BLaER1 (cell line): ENCODE data around the gene ATRNL1.

ENCODE experiments used
- H3K27ac ChIP-seq: shearing (Covaris generic); formaldehyde crosslinking; 2 replicates; pipeline ENCODE4 v1.8.1; 2022
- H3K27me3 ChIP-seq: shearing (Covaris generic); formaldehyde crosslinking; 2 replicates; pipeline ENCODE4 v1.8.1; 2022
- H3K36me3 ChIP-seq: shearing (Covaris generic); formaldehyde crosslinking; 2 replicates; pipeline ENCODE4 v1.8.1; 2022
- H3K4me1 ChIP-seq: shearing (Covaris generic); formaldehyde crosslinking; 2 replicates; pipeline ENCODE4 v1.8.1; 2022
- H3K4me2 ChIP-seq: shearing (Covaris generic); formaldehyde crosslinking; 2 replicates; pipeline ENCODE4 v1.8.1; 2022
- H3K4me3 ChIP-seq: shearing (Covaris generic); formaldehyde crosslinking; 2 replicates; pipeline ENCODE4 v1.8.1; 2022
- H3K9ac ChIP-seq: shearing (Covaris generic); formaldehyde crosslinking; 2 replicates; pipeline ENCODE4 v1.8.1; 2022
- H3K9me3 ChIP-seq: shearing (Covaris generic); formaldehyde crosslinking; 2 replicates; pipeline ENCODE4 v1.8.1; 2022
- H4K20me1 ChIP-seq: shearing (Covaris generic); formaldehyde crosslinking; 2 replicates; pipeline ENCODE4 v1.8.1; 2022
- Cebpa-rat ChIP-seq: shearing (Covaris generic); IDR thresholded peaks from 2 replicates; pipeline ENCODE4 v1.8.1; 2022

Gene ATRNL1

DNA sequence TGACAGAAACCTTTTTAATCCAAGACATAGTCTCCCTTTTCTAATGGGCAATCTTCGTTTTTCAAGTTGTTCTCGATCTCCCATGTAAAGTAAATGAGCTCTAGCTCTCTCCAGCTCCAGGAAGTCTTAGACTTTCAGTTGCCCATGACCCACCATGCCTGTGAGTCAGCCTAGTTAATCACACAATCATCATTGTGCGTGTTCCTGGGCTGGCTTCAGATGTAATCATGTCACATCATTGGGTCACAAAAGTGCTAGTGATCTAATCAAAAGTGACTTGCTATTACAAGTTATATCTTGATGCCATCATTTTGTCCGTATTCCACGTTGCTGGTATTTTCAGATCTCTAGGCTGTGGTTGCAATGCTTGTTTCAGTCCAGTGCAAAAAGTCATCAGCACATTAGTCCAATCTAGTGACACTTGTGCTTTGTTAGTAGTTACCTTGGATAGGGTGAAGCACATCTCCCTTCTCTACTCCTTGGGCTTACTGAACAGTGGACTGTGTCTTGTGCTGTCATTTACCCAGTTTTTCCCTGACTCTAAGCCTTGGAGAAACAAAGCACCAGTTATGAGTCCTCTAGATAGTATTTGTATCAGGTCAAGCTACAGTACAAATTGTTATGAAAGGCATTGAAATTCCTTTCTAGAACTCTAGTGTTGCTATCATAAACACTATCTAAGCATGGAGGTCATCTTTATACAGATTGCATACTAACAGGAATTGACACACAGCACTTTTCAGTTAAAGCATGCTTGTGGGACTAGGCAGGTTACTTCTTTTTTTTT lies 863.3 kb downstream of the ATRNL1 start:
- no peak for TF ChIP-seq Cebpa-rat
- no peak overlapping the region for H3K9ac ChIP-seq
- no peaks in the 10 kb centered on the region for H3K9me3 ChIP-seq
- H3K4me2 ChIP-seq = no peak overlapping the region
- no peaks in the 10 kb centered on the region for H4K20me1 ChIP-seq
- H3K4me3 ChIP-seq = no peak overlapping the region
- H3K27ac ChIP-seq = no peak overlapping the region
- peaks cover 7% of the 10 kb centered on the region; the same call in 1 of the 2 replicates for H3K4me1 ChIP-seq
- H3K27me3 ChIP-seq = no peaks in the 10 kb centered on the region
- H3K36me3 ChIP-seq = no peaks in the 10 kb centered on the region

DNA sequence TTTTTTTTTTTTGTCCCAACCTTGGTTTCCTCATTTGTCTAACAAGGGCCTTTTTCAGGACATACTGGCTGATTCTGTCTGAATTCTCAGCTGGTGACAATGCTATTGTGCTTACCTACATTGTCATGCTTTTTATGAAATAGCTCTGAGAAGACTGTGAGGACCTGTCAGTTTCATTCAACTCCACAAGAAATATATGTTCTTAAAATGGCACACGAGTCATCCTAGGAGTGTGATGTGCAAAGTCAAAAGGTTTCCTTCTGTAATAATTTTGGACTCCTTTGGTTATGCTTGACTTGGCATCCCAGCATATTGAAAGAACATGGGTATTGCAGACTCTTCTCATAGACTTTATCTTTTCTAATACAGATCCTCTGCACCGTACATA lies 863.8 kb downstream of the ATRNL1 start:
- no peaks in the 10 kb centered on the region for H3K9me3 ChIP-seq
- no peak for TF ChIP-seq Cebpa-rat
- H3K4me1 ChIP-seq = peaks cover 7% of the 10 kb centered on the region; the same call in 1 of the 2 replicates
- no peaks in the 10 kb centered on the region for H4K20me1 ChIP-seq
- no peak overlapping the region for H3K4me2 ChIP-seq
- H3K27ac ChIP-seq = no peak overlapping the region
- H3K27me3 ChIP-seq = no peaks in the 10 kb centered on the region
- H3K36me3 ChIP-seq = no peaks in the 10 kb centered on the region
- H3K4me3 ChIP-seq = no peak overlapping the region
- no peak overlapping the region for H3K9ac ChIP-seq

DNA sequence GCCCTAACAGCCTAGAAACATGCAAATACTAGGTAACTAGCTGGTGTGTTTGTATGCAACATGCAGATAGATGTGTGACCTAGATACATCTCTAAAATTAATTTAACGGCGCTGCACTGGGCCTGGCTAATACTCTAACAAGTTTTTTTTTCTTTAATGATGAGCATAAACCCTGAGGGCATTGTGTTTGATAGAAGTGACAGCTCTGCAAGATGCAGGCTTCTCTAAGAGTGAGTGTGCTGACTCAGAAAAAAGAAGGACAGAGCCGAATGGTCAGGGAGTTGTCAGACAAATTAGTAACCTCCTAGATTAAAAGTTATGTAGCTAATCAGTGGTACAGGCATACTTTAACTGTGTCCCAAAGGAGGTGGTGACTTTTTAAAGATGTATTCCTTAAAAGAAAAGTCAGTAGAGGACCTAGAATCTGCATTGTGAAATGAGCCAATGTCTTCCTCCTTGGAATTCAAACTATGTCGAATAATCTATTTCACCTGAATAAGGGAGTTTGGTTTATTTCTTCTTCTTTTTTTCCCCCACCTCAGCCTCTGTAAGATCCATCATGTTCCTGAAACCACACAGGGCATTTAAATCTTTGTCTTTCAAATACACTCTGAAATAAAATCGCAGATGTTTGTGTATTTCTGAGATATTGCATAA lies 864.7 kb downstream of the ATRNL1 start:
- Histone ChIP-seq H3K4me1 (peaks cover 7% of the 10 kb centered on the region; the same call in 1 of the 2 replicates), H3K9ac (no peak overlapping the region), H3K36me3 (no peaks in the 10 kb centered on the region), H3K4me3 (no peak overlapping the region), H3K27me3 (no peaks in the 10 kb centered on the region), H3K27ac (no peak overlapping the region), H3K4me2 (no peak overlapping the region), H4K20me1 (no peaks in the 10 kb centered on the region), H3K9me3 (no peaks in the 10 kb centered on the region)
- TF ChIP-seq Cebpa-rat = no peak

DNA sequence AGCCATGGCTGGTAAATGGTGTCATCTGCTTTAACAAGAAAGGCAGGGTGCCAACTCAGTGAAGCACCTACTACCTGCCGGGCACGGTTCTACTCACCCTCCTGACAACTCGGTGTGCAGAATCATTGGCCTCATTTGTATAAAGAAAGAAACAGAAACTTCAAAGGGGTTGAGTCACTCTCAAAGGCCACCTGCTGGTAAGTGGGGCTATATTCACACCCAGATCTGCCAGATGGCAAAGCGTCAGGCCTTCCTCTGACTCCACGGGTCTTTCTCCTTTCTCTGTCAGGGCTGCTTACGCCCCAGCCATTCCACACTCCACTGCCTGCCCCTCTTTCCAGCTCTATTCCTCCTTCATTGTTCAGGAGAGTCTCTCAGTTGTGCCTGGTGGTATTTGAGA lies 870.7 kb downstream of the ATRNL1 start:
- Histone ChIP-seq H3K4me3 (no peak overlapping the region), H3K9me3 (peaks cover 4% of the 10 kb centered on the region; the same call in 1 of the 2 replicates), H4K20me1 (no peaks in the 10 kb centered on the region), H3K36me3 (no peaks in the 10 kb centered on the region), H3K4me2 (no peak overlapping the region), H3K27me3 (no peaks in the 10 kb centered on the region), H3K9ac (no peak overlapping the region), H3K4me1 (peaks cover 6% of the 10 kb centered on the region; the same call in 1 of the 2 replicates), H3K27ac (no peak overlapping the region)
- TF ChIP-seq Cebpa-rat = no peak

DNA sequence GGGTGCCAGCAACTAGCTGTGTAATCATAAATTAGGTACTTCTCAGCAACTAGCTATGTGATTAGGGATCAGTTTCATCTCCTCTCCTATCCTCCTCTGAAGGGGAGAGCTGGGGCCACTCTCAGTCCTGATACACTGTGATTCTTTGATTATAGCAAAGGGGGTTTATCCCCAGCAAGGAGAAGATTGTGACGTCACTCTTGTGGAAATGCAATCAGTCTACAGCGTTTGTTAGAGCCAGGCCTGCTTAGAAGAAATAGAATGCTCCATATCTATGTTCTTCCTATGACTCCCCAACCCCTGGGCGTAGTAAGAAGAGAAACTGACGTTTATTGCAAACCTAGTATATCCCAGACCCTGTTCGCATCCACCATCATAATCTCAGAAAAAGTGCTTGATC lies 871.7 kb downstream of the ATRNL1 start:
- Histone ChIP-seq H3K4me2 (no peak overlapping the region), H3K36me3 (no peaks in the 10 kb centered on the region), H4K20me1 (no peaks in the 10 kb centered on the region), H3K4me3 (no peak overlapping the region), H3K27ac (no peak overlapping the region), H3K9ac (no peak overlapping the region), H3K9me3 (peaks cover 4% of the 10 kb centered on the region; the same call in 1 of the 2 replicates), H3K27me3 (no peaks in the 10 kb centered on the region), H3K4me1 (peaks cover 6% of the 10 kb centered on the region; the same call in 1 of the 2 replicates)
- no peak for TF ChIP-seq Cebpa-rat

DNA sequence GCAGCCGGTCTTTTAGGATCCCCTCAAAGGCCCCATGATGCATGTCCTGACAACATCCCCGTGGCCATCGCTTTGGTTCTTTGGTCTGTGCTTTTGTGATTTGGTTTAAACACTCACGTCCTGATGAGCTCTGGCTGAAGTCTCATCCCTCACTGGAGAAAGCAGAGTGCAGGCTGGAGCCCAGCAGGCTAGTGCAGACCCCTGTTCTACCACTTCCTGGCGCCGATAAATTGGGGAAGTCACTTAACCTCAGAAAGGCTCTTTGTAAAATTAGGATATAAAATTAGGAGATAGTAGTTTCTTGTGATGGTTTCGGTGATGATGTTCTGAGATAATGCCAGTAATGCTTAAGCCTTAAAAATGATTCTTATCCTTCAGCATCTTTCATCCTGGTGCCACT lies 872.2 kb downstream of the ATRNL1 start:
- Histone ChIP-seq H3K9ac (no peak overlapping the region), H3K27me3 (no peaks in the 10 kb centered on the region), H3K4me2 (no peak overlapping the region; the same call in 1 of the 2 replicates), H3K36me3 (no peaks in the 10 kb centered on the region), H3K4me3 (no peak overlapping the region), H3K27ac (no peak overlapping the region), H4K20me1 (no peaks in the 10 kb centered on the region), H3K4me1 (peaks cover 6% of the 10 kb centered on the region; the same call in 1 of the 2 replicates), H3K9me3 (peaks cover 4% of the 10 kb centered on the region; the same call in 1 of the 2 replicates)
- TF ChIP-seq Cebpa-rat = no peak

DNA sequence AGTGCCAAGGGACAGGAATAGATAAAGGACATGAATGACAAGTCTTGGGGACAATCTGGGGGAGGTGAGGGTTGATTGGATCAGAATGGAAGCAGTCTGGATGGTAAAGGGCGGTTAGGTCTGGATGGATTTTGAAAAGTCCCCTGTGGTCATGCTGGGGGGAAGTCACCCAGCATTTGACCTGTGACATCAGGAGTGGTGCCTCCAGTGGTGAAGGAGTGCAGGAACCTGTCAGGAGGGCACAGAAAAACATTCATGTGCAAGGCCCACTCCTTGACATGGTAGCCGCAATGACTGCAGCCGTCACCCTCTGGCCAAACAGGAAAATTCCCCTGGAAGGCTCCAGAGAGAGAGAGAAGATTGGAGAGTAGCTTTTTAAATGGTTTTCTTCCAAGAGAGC lies 875.1 kb downstream of the ATRNL1 start:
- Histone ChIP-seq H4K20me1 (no peaks in the 10 kb centered on the region), H3K9me3 (peaks cover 4% of the 10 kb centered on the region; the same call in 1 of the 2 replicates), H3K4me3 (no peak overlapping the region), H3K4me2 (no peak overlapping the region), H3K27ac (no peak overlapping the region), H3K9ac (no peak overlapping the region), H3K4me1 (peaks cover 6% of the 10 kb centered on the region; the same call in 1 of the 2 replicates), H3K36me3 (no peaks in the 10 kb centered on the region), H3K27me3 (no peaks in the 10 kb centered on the region)
- TF ChIP-seq Cebpa-rat = no peak

DNA sequence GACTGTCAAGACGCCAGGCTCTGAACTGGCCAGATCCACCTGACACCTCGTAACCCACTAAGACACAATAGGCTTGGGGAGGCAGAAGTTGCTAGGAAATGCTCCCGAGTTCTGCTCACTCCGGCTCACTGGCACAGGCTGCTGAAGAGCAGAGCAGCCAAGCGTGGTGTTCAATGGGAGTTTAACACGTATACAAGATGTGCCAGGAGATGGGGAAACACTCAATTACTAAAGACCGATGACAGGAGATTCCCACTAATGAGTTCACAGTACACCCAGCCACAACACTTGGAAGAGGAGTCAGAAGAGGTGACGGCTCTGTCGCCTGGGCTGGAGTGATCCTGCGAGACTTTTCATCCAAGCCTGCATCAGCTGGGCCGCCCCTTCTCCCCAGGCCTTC lies 876.4 kb downstream of the ATRNL1 start:
- no peak overlapping the region for H3K4me2 ChIP-seq
- peaks cover 4% of the 10 kb centered on the region; the same call in 1 of the 2 replicates for H3K9me3 ChIP-seq
- TF ChIP-seq Cebpa-rat = no peak
- no peaks in the 10 kb centered on the region for H3K27me3 ChIP-seq
- H3K27ac ChIP-seq = no peak overlapping the region
- H3K4me3 ChIP-seq = no peak overlapping the region
- H3K36me3 ChIP-seq = no peaks in the 10 kb centered on the region
- H3K4me1 ChIP-seq = peaks cover 6% of the 10 kb centered on the region; the same call in 1 of the 2 replicates
- no peak overlapping the region for H3K9ac ChIP-seq
- H4K20me1 ChIP-seq = no peaks in the 10 kb centered on the region

DNA sequence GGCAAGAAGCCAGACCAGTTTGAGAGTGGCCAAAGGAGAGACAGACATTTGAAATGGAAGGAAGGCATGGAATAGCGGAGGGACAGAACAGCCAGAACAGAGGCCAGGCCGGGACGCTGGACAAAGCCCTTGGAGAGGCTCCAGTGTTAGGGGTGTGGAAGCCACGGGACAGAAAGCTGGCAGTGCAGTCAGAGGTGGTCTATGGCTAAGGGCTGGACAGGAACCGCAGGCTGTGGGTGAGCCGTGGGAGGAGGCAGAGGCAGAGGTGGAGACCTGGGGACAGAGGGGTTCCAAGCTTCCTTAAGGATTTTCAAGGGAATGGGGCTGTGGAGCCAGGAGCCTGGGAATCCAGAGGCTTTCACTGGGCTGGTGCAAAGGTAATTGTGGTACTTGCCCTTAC lies 878.8 kb downstream of the ATRNL1 start:
- Histone ChIP-seq H4K20me1 (no peaks in the 10 kb centered on the region), H3K36me3 (no peaks in the 10 kb centered on the region), H3K4me2 (no peak overlapping the region), H3K9me3 (no peaks in the 10 kb centered on the region), H3K4me3 (no peak overlapping the region), H3K27me3 (no peaks in the 10 kb centered on the region), H3K27ac (no peak overlapping the region), H3K9ac (no peak overlapping the region), H3K4me1 (no peaks in the 10 kb centered on the region)
- no peak for TF ChIP-seq Cebpa-rat

DNA sequence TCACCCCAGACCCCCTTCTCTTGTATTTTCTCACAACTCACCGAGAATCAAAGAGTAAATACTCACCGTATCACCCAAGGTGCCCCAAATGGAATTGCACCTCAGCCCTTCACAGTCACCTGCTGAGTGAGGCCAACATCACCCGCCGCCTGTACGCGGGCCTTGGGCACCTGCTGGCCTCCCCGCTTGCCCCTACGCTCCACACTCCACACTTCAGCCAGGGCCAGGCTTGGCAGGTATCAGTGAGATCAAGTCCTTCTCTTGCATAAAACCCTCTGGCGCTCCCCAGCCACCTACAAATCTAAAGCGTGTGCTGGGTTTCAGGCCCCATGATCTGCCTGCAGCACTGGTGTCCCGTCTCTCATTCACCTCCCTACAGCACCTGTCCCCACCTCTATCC lies 879.3 kb downstream of the ATRNL1 start:
- no peaks in the 10 kb centered on the region for H3K36me3 ChIP-seq
- H3K4me3 ChIP-seq = no peak overlapping the region
- no peaks in the 10 kb centered on the region for H3K9me3 ChIP-seq
- H3K27ac ChIP-seq = no peak overlapping the region
- H3K4me1 ChIP-seq = no peaks in the 10 kb centered on the region
- H4K20me1 ChIP-seq = no peaks in the 10 kb centered on the region
- H3K9ac ChIP-seq = no peak overlapping the region
- no peak overlapping the region for H3K4me2 ChIP-seq
- no peaks in the 10 kb centered on the region for H3K27me3 ChIP-seq
- no peak for TF ChIP-seq Cebpa-rat
